ENCODE data around the gene MPPED1.

DNA sequence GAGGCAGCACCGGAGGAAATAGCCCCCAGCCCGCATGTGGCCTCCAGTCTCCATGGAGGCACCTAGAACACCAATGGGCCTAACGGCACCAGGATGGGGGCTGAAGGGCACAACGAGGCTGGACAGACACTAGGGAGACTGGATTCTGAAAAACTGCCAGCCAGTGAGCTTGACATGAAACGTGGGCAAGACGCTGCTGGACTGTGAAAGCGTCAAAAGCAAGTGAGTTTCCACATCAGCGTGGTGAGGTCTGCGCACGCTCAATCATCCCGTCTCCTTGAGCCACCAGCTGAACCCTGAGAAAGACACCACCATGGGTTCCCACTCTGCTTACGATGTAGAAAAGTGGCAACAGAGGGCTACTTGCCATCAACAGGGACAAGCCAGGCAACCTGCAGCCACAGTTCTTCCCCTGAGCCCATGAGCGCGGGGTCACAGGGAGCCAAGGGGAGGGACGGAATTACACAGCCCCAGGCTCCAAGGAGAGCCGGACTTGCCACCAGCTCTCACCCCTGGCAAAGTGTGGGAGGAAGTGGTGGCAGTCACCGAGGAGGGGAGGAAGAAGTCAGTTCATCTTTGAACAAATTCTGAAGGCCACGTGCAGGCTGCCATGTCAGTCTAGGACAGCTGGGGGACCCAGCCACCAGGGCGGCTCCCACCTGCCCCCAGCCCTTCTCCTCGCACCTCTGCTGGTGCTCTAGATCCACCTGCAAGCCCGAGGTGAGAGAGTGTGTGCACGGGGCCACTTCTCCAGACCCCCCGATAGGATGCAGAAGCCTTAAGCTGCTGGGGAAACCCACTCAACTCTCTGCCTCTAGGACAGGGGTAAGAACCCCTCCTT, 131.1 kb downstream of the MPPED1 start:
- TF ChIP-seq, protein P1, sequence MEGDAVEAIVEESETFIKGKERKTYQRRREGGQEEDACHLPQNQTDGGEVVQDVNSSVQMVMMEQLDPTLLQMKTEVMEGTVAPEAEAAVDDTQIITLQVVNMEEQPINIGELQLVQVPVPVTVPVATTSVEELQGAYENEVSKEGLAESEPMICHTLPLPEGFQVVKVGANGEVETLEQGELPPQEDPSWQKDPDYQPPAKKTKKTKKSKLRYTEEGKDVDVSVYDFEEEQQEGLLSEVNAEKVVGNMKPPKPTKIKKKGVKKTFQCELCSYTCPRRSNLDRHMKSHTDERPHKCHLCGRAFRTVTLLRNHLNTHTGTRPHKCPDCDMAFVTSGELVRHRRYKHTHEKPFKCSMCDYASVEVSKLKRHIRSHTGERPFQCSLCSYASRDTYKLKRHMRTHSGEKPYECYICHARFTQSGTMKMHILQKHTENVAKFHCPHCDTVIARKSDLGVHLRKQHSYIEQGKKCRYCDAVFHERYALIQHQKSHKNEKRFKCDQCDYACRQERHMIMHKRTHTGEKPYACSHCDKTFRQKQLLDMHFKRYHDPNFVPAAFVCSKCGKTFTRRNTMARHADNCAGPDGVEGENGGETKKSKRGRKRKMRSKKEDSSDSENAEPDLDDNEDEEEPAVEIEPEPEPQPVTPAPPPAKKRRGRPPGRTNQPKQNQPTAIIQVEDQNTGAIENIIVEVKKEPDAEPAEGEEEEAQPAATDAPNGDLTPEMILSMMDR (conservative IDR thresholded peaks at IDR 0.05): no peak
- TF ChIP-seq ZFX (IDR thresholded peaks at IDR 0.05): no peak

All from C4-2B (cell line).